SHP77 (cell line): Measurements from ENCODE around the gene LRTM2.

ENCODE experiments used
- DNase-seq, 2 experiments: peaks; one replicate each; lab custom pipeline; 2025; lab: John Stamatoyannopoulos, UW

Gene LRTM2

DNA sequence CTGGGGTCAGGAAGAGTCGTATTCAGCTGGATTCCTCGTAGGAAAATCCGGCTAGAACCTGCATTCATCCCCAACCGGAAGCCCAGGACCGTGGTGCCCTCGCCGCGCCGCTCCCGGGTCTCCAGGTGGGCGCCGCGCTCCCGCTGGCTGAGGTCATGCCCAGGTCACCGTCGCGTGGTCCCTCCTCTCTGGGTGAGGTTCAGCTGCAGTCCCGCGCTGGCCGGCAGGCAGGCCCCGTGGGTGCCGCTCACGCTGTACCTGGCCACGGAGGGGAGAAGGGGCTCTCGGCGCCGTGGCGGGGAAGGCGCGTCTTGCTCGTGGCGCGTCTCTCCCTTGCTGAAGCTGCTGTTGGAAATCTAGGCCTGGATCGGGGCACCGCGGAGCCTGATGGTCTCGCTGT, 44.5 kb downstream of the LRTM2 start:
- DNase-seq = no peak

DNA sequence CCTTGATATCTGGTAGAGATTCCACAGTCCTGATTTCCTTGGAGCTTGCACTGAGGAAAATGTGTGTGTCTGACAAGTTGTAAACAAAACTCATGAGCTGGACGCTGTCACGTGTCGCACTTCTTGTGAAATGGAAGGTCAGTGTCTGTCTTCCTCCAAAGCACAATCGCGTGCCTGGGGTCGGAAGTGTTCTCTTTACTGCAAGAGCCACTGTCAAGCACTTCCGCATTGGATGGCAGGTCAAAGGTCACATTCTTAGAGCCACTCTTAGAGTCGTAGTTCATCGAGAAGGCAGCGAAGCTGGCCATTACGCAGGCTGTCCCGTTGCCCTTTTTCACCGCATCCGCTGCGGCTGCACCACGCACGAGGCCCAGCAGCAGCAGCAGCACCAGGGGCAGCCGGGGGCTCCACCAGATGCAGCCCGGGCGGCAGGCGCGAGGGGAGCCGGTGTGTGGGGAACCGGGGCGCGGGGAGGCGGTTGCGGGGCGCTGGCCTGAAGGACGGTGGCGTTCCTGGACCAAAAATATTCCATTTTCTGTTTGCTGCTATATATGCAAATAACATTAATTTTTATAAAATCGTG, 45.0 kb downstream of the LRTM2 start:
- no peak for DNase-seq

DNA sequence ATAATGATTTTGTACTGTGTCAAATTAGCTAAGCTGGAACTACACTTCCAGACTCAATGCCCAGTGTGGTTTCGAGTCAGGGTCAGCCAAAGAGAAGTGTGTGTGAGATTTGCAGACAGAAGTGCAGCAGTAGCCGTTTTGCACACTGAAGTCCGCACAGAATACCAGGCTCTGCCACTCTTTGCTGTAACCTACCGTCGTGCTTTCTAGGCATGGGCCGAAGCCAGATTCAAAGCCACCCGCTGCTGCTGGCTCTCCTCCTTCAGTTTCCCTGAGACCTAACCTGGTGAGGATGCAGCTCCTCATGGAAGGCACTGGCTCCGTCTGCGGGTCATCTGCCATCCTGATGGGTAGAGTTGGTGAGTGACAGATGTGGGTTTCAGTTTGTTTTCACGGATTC, 48.8 kb downstream of the LRTM2 start:
- no peak for DNase-seq

GRCh38 chr12:1870086-1870485, 49.7 kb downstream of the LRTM2 start:
- DNase-seq = no peak

GRCh38 chr12:1870998-1871917, 50.9 kb downstream of the LRTM2 start:
- DNase-seq = no peak

- DNase-seq = no peak
Measured at GRCh38 chr12:1872001-1872400, 51.6 kb downstream of the LRTM2 start.

DNA sequence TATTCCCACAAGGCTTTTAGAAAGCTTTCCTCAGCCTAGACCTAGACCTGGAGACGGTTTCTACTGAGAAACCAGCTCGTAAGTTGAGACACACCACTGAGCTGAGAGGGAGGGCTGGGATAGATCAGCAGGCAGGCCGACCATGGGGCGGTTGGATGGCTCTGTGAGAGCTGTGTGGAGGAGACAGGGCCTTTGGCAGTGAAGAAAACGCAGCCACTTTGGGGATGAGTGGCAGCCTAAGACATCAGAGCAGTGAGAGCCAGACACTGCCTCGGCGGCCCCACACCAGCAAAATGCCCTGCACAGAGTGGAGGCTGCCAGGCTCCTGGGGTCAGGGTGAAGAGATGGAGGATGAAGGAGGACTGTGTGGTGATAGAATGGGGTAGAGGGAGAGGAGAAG, 52.1 kb downstream of the LRTM2 start:
- no peak for DNase-seq

DNA sequence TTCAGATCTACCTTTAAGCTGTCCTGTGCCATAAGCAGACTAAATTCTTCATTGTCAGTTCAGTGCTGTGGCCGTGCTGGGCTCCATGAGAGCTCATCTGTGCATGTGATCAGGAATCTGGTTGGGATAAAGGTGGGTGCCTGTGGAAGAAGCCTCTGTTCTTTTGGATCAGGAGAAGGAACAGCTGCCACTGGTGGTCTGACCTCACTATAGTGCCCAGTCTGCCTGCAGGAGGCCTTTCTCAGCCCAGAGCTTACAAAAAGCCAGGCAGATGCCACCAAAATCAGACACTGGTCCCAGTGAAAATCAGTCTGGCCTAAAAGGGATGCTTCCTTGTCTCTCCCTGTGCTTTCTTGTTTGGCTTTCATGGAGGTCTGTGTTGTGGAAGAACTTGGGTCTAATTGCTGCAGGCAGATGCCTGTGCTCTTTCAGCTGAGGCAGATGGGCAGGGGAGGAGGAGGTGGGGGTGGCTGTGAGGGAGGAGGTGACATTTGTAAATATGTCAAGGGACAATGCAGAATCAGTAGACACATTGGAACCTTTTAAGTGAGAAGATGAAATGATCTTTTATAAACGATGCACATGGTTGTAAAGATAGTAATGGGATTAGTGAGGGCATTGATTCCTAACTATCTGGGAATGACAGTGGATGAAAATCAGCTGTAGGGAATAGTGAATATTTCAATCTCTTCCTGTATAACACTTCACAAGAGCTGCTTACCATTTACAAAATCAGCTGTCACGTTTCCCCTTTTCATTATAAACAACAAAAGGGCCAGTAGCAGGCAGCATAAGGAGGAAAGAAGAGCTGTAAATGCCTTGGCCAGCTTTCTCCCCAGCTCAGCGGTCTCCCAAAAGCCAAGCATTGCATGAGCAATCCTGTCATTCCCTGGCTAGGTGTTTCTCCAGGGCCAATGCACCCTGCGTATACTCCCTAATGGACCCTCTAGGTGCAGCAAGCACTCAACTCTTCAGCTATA, 53.5 kb downstream of the LRTM2 start:
- no peak for DNase-seq

- no peak for DNase-seq
Measured at GRCh38 chr12:1875608-1876007, 55.2 kb downstream of the LRTM2 start.

DNA sequence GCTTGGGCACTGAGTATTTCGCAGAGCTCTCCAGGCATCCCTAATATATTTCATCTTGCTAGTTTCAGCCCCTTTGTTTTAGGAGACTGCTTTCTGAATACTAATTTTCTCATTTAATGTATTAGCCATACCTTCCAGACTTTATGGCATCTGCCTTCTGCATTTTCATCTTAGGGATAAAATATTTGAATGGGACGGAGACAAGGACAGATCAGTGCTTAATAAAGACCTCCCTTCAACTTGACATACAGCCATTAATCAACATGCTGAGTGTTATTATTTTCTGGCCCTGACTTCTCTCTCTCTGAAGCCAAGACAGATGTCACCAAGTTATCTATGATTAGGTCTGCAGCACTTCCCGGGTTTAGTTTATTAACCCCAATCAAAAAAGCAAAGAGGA, 55.7 kb downstream of the LRTM2 start:
- no peak for DNase-seq

- no peak for DNase-seq
Measured at GRCh38 chr12:1877169-1877878, 57.0 kb downstream of the LRTM2 start.

GRCh38 chr12:1878214-1878613, 57.8 kb downstream of the LRTM2 start:
- DNase-seq = no peak

DNA sequence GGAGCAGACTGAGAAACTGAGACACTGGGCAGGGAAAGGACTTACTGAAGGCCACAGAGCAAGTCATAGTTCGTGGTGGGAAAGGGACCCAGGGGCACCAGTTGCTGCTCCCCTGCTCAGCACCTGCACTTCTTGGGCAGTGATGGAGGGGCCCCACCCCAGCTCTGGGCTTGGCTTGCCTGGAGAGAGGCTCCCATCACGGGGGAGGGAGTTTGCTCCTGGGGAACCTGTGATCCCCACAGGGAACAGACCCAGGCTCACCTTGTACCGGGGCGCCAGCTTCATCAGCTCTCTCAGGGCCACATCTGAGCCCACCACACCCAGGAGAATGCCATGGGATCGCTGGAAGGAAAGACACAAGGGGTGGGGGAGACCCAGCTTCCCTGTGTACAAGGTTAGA, 58.3 kb downstream of the LRTM2 start:
- DNase-seq = no peak

GRCh38 chr12:1879633-1880032, 59.3 kb downstream of the LRTM2 start:
- no peak for DNase-seq

- no peak for DNase-seq
Measured at GRCh38 chr12:1880153-1880845, 59.9 kb downstream of the LRTM2 start.

GRCh38 chr12:1880876-1881275, 60.5 kb downstream of the LRTM2 start:
- DNase-seq = no peak

DNA sequence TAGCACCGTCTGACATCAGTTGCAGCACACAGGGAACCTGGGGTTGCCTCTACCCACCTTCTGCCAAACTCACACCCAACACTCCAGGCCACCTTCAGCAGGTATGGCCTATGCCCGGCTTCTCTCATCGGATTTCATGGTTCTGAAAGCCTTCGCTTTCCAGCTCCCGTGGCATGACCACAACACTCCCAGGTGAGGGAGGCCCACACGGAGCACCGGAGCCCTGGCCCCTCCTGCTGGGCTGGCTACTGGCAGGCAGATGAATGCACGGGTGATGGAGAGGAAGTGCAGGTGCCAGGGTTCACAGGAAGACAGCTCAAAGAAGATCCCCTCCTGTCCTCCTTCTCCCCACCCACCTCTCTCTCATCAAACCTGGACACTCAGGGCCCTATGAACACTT, 60.9 kb downstream of the LRTM2 start:
- no peak for DNase-seq

- DNase-seq = no peak
Measured at GRCh38 chr12:1881936-1882335, 61.6 kb downstream of the LRTM2 start.

DNA sequence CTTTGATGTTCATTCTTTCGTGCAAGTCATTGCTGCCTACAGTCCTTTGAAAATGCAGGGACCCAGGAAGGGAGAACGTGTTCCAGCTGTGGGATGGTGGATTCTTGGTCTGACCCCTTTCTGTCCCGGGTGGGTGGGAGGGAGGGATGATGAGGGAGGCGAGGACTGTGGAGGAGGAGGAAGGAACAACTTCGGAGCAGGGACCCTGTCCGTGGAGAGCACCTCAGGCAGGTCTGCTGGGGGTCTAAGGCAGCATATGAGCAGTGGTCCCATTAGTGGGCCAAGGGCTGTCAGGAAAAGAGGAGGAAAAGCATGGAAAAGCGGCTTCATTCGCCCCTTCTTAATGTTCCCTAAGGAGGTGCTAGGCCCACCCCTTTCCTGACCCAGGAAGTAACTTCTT, 62.0 kb downstream of the LRTM2 start:
- no peak for DNase-seq

DNA sequence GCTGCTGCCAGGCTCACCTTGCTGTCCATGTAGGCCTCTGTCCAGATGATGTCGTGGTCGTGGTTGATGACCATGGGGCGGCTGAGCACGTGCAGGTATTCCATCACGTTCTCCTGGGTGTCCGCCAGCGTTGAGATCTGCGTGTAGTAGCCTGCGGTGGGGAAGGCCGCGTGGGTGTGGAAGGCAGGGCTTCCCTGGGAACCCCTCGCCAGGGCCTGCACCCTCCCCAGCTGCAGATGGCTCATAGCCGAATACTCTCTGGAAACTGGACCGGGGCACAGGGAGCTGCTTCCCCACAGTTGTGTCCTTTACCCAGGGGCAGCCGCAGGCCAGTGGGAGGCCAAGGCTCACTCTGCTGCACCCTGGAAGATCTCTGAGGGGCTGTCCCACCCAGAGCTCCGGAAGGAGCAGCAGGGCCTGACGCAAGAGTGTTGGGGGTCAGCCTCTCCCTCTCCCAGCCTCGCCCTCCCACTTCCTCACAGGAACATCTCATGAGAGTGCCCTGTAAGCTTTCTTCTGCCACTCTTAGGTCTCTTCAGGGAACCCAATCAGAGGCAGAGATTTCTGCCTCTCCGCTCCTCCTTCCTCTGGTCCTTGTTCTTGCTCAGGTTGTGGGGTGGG, 62.6 kb downstream of the LRTM2 start:
- no peak for DNase-seq

- no peak for DNase-seq
Measured at GRCh38 chr12:1883513-1883912, 63.1 kb downstream of the LRTM2 start.
